Stimulated activated CD8-positive, alpha-beta memory T cell treated with anti-CD3 and anti-CD28 coated beads, Interleukin-15, amount 100 ng/mL, for 24 hours (primary cell): ENCODE data around the gene TWIST2.

ENCODE experiments used
- DNase-seq: peaks from one replicate; pipeline ENCODE4 v3.0.0-alpha.2; 2020; ENCODE audit warnings: low read depth

The TWIST2 gene

GRCh38 chr2:238847841-238848690 lies at the start of gene TWIST2:
Gene TWIST2, plus strand, starts transcription at chr2:238848085. Its CDS starts 131 bp downstream, at chr2:238848216.
- no peak for DNase-seq

- DNase-seq, result no peak
These were observed 46.1 kb upstream of the TWIST2 start for GRCh38 chr2:238801791-238802190.

- no peak for DNase-seq
These were observed 44.9 kb upstream of the TWIST2 start for GRCh38 chr2:238802957-238803356.

DNA sequence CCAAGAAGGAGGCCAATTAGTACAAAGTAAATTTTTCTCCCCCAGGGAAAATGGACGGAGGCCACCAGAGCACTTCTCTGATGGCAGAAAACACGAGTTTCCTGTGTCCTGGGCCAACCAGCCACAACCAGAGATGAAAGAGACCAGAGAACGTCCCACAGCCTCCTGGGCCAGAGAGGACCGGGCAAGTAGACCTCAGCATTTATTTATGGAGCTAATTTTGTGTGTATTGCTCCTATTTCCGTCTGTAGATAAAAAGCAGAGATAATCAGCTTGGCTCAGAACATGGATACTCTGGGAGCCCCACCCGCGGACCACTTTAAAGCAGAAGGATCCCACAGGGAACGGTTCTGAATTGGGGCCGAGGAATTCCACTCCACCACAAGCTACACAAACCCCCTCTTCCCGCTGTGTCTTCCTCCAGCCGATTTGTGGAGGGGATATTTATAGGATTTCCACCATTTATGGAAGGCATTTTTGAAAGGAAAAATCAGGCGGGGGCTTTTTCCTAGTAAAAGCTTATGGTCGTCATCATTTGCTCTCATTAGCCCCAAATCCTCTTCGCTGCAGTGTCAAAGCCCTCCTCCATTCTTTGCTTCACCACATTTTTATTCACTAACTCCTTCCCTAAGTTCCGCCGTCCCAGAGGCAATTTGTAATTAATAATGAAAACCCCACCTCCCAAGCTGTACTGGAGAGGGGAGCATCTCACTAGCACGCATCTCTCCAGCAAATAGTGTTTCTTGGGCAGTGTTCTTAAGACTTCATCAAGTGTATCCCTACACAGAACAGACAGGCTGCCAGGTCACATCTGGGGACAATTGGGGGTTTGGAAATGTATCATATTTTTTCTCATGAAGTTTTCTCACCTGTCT lies 43.7 kb upstream of the TWIST2 start:
- no peak for DNase-seq

DNA sequence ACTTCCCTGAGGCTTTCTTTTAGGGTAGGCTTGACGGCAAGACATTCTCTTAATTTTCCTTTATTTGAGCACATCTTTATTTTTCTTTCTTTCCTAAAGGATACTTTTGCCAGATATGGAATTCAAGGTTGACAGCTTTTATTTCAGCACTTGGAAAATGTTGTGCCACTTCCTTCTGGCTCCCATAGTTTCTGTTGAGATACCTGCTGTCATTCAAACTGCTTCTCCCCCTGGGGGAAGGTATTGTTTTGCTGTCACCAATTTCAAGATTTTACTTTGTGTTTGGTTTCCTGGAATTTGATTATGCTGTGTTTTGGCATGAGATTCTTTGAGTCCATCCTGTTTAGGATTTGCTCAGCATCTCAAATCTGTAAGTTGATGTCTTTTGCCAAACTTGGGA lies 39.1 kb upstream of the TWIST2 start:
- no peak for DNase-seq

- no peak for DNase-seq
These were observed 37.6 kb upstream of the TWIST2 start for GRCh38 chr2:238810321-238810720.

- no peak for DNase-seq
These were observed 36.6 kb upstream of the TWIST2 start for GRCh38 chr2:238811293-238811692.

GRCh38 chr2:238811759-238812158 lies 36.1 kb upstream of the TWIST2 start:
- no peak for DNase-seq

DNA sequence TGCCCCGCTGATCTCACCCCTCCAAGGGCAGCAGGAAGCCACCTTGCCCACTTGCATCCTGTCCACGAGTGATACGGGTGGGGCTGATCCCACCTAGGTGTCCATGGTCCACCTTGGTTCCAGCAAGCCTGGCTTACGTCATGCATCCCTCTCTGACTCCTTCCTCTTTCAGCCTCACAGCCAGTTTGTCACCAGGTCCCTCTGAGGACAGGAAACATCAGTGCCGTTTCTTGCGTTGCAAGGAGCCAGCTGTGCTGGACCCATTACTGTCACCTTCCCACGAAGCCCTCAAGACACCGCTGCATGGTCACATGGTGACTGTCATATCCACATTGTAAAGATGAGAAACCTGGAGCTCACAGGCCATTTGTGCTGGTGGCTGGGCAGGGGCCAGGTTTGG lies 34.8 kb upstream of the TWIST2 start:
- DNase-seq, result no peak

GRCh38 chr2:238814815-238815214 lies 33.1 kb upstream of the TWIST2 start:
- DNase-seq, result no peak

DNA sequence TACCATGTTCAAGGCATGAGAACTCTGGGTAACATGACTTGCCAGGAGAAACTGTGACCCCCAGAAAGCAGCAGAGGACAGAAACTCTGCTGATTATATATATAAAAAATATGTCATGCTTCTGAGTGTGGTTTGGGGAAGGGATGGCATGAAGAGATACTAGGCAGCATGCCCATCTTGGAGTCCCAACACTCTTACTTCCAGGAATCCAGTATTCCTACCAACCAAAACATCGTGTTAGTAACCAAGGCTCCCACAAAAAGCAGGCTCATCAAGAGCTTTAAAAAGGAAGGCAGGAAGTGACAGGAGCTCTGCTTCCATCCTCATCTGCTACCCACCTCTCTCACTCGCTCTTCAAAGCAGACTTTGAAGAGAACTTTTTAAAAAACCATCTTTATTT lies 31.6 kb upstream of the TWIST2 start:
- DNase-seq, result no peak

- no peak for DNase-seq
These were observed 30.5 kb upstream of the TWIST2 start for GRCh38 chr2:238817382-238817781.

DNA sequence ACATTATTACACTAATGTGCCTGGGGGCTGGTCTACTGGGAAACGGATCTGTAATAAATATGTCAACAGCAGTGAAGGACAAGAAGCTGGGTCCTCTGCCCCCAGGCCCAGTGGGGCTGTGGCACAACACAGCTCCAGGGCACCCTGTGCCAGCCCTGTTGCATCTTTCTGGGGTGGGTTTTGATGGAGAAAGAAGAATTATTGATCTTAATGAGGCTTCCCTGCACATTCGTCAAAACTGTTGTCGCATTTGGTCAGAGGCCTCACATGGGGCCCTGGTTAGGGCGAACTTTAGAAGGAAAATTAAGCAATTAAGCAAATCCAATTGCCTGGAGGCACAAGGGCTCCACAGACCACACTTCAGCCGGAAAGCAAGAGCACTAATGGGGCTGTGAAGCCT lies 30.0 kb upstream of the TWIST2 start:
- no peak for DNase-seq

DNA sequence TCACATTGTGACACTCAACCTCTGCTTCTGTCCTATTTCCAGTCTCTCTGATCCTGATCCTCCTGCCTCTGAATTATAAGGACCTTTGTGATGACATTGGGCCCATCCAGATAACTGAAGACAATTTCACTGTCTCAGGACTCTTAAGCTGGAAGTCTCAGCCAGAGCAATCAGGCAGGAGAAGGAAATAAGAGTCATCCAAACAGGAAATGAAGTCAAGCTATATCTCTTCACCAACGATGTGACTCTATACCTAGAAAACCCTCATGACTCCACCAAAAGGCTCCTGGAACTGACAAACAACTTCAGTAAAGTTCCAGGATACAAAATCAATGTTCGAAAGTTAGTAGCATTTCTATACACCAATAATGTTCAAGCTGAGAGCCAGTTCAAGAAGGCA lies 29.3 kb upstream of the TWIST2 start:
- no peak for DNase-seq

DNA sequence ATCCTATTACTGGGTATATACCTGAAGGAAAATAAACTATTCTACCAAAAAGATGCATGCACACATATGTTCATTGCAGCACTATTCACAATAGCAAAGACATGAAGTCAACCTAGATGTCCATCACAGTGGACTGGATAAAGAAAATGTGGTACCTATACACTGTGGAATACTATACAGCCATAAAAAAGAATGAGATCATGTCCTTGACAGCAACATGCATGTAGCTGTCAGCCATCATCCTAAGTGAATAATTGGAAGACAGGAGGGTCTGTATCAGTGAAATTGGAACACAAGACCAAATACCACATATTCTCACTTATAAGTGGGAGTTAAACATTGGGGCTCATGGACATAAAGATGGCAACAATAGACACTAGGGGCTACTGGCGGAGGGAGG lies 27.7 kb upstream of the TWIST2 start:
- no peak for DNase-seq

DNA sequence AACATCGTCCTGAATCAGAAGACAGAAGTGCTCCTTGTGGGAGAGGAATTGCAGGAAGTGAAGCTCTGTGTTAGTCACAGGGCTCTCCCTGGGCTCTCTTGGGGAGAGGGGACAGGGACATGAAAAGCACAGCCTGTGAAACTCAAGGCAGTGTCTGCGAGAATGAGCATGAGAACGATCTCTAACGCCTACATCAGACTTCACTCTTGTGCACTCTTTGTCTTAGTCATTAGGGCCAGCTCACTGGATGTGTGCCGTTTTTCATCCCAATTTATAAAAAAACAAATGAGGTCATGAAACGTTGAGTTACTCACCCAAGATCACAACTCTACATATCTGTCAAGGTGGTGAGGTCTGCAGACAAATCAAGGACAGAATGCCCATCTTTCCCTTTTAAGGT lies 27.0 kb upstream of the TWIST2 start:
- no peak for DNase-seq

DNA sequence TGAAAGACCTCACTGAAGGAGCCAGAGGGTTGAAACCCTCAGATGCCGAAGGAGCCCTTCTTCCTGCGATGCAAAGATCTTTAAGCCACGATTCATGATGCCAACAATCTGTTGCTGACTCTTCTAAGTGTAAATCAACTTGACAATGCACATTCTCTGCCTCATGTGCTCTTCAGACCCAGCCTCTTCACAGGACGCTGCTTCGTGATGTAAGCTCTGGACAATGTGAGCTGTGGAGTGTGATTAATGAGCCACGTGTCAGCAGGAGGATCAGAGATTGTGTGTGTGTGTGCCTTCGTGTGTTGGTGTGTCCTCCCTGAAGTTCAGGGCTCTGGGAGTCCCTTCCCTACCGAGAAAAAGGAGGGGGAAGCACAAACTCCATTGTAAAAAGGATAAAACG lies 26.5 kb upstream of the TWIST2 start:
- DNase-seq, result no peak

GRCh38 chr2:238821944-238822670 lies 25.8 kb upstream of the TWIST2 start:
- no peak for DNase-seq

DNA sequence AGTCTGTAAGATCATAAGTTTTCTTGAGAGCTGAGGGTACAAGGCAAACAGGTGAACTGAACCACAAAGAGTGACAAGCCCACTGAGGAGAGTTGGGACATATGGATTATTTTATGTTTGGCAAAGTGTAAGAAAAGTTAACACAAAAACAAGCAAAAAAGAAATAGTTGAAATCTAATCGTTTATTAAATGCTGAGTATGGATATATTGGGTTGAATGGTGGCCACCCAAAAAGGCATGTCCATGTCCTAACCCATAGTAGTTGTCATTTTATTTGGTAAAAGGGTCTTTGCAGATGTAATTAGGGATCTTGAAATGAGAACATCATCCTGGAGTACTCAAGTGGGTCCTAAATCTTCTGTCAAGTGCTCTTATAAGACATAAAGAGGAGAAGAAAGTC lies 24.9 kb upstream of the TWIST2 start:
- no peak for DNase-seq

- DNase-seq, result no peak
These were observed 16.7 kb upstream of the TWIST2 start for GRCh38 chr2:238831177-238831576.

DNA sequence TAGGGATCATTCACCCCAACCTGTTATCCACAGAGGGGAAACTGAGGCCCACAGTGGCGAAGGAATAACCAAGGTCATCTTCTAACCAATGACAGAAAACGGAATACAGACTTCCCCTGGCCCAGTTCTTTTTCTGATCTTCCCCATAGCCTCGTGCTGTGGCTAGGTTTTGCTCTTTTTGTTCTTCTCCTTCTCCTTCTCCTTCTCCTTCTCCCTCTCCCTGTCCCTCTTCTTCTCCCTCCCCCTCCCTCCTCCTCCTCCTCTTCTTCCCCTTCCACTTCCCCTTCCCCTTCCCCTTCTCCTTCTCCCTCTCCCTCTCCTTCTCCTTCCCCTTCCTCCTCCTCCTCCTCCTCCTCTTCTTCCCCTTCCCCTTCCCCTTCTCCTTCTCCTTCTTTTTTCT lies 12.9 kb upstream of the TWIST2 start:
- no peak for DNase-seq

GRCh38 chr2:238835726-238836301 lies 12.1 kb upstream of the TWIST2 start:
- DNase-seq, result no peak
